IMR-90 (cell line): Measurements from ENCODE around the gene TMA7. TPM values are rescaled to one million over a fixed set of nuclear protein-coding genes. Genes with fewer than 3 reads are reported as not detected.

ENCODE experiments used
- ATAC-seq: fragments of 200-7000 bp; cut with Tn5 transposase; 2 replicates; pipeline ENCODE4 v1.9.1; 2020; ENCODE audit warnings: low read depth, mild to moderate bottlenecking, moderate library complexity
- BruUV-seq: library from RNA; stranded (reverse); fragments of 400-500 nt; replicated peaks from 2 replicates; lab custom pipeline; 2021; lab: Mats Ljungman, UMichigan
- CTCF ChIA-PET: fragments of 300-600 bp; formaldehyde crosslinking; extraction: SDS; loops from one replicate; lab custom pipeline; 2021; ENCODE audit warnings: antibody characterized with exemption; lab: Yijun Ruan, JAX
- POLR2A ChIA-PET: fragments of 300-600 bp; sonication (Branson Sonifier 250); formaldehyde crosslinking; loops from one replicate; lab custom pipeline; 2022; ENCODE audit warnings: antibody characterized with exemption; ENCODE audit not compliant: unreplicated experiment; lab: Charles Lee
- DNase-seq: peaks from one replicate; pipeline ENCODE4 v3.0.0; 2013
- H2AFZ ChIP-seq: replicated peaks from 2 replicates; pipeline ENCODE3; 2013; ENCODE audit warnings: low read length, mild to moderate bottlenecking; ENCODE audit not compliant: poor library complexity
- H2AK5ac ChIP-seq: 2 replicates; pipeline ENCODE4 v1.6.1; 2013; ENCODE audit warnings: low read depth, low read length, inconsistent platforms
- H2AK9ac ChIP-seq: replicated peaks from 2 replicates; pipeline ENCODE3; 2013; ENCODE audit warnings: mild to moderate bottlenecking, low read depth, low read length, moderate library complexity; ENCODE audit not compliant: poor library complexity
- H2BK120ac ChIP-seq: 2 replicates; pipeline ENCODE4 v1.6.1; 2013; ENCODE audit warnings: low read depth, low read length, inconsistent platforms
- H2BK15ac ChIP-seq: 3 replicates; pipeline ENCODE4 v1.6.1; 2013; ENCODE audit warnings: low read depth, low read length, inconsistent platforms
- H2BK20ac ChIP-seq: 2 replicates; pipeline ENCODE4 v1.6.1; 2013; ENCODE audit warnings: low read depth, mild to moderate bottlenecking, inconsistent platforms, low read length, moderate library complexity
- H2BK5ac ChIP-seq: 2 replicates; pipeline ENCODE4 v1.6.1; 2013; ENCODE audit warnings: mild to moderate bottlenecking, low read depth, low read length, inconsistent platforms; ENCODE audit not compliant: poor library complexity, severe bottlenecking
- H3K14ac ChIP-seq: replicated peaks from 2 replicates; pipeline ENCODE4 v1.6.1; 2013; ENCODE audit warnings: low read depth, low read length, inconsistent platforms
- H3K18ac ChIP-seq: 2 replicates; pipeline ENCODE4 v1.6.1; 2013; ENCODE audit warnings: low read depth, low read length, control low read depth
- H3K23ac ChIP-seq: 2 replicates; pipeline ENCODE4 v1.6.1; 2013; ENCODE audit warnings: low read depth, low read length, inconsistent platforms
- H3K27ac ChIP-seq: 2 replicates; pipeline ENCODE4 v1.5.1; 2013; ENCODE audit warnings: mild to moderate bottlenecking, control low read depth, low read length; ENCODE audit not compliant: insufficient read depth
- H3K27me3 ChIP-seq: 2 replicates; pipeline ENCODE4 v1.6.1; 2013; ENCODE audit warnings: low read length; ENCODE audit not compliant: control insufficient read depth, insufficient read depth
- H3K36me3 ChIP-seq: 2 replicates; pipeline ENCODE4 v1.6.1; 2013; ENCODE audit warnings: low read length, mixed read lengths; ENCODE audit not compliant: control insufficient read depth, insufficient read depth
- H3K4ac ChIP-seq: 2 replicates; pipeline ENCODE4 v1.6.1; 2013; ENCODE audit warnings: low read depth, low read length, inconsistent platforms
- H3K4me1 ChIP-seq: 2 replicates; pipeline ENCODE4 v1.6.1; 2013; ENCODE audit warnings: low read length, mixed read lengths; ENCODE audit not compliant: control insufficient read depth, insufficient read depth
- H3K4me2 ChIP-seq: 2 replicates; pipeline ENCODE4 v1.6.1; 2013; ENCODE audit warnings: low read depth, mild to moderate bottlenecking, control low read depth, low read length, moderate library complexity
- H3K4me3 ChIP-seq: 2 replicates; pipeline ENCODE4 v1.5.1; 2013; ENCODE audit warnings: low read depth, mild to moderate bottlenecking, control low read depth, low read length, moderate library complexity; ENCODE audit not compliant: insufficient read depth
- H3K56ac ChIP-seq: 2 replicates; pipeline ENCODE4 v1.6.1; 2013; ENCODE audit warnings: low read length, inconsistent platforms; ENCODE audit not compliant: insufficient read depth; ENCODE audit errors: extremely low read depth
- H3K79me1 ChIP-seq, 2 experiments: 2 replicates each; pipeline ENCODE4 v1.6.1; 2013; ENCODE audit warnings: low read length in 2 of 2, inconsistent platforms in 1 of 2, low read depth in 1 of 2
- H3K9ac ChIP-seq: 2 replicates; pipeline ENCODE4 v1.6.1; 2013; ENCODE audit warnings: low read depth, low read length, control low read depth
- H3K9me1 ChIP-seq: 2 replicates; pipeline ENCODE4 v1.6.1; 2013; ENCODE audit warnings: low read length, inconsistent platforms; ENCODE audit not compliant: insufficient read depth
- H3K9me3 ChIP-seq: 2 replicates; pipeline ENCODE4 v1.6.1; 2013; ENCODE audit warnings: low read length; ENCODE audit not compliant: control insufficient read depth, insufficient read depth
- H4K20me1 ChIP-seq: 2 replicates; pipeline ENCODE4 v1.6.1; 2013; ENCODE audit warnings: low read length, inconsistent platforms; ENCODE audit not compliant: insufficient read depth
- H4K5ac ChIP-seq: 2 replicates; pipeline ENCODE4 v1.6.1; 2013; ENCODE audit warnings: mild to moderate bottlenecking, low read depth, low read length, control low read depth
- H4K8ac ChIP-seq, 2 experiments: 2 replicates each; pipeline ENCODE4 v1.6.1; 2013; ENCODE audit warnings: low read depth in 2 of 2, low read length in 2 of 2, control low read depth in 1 of 2, inconsistent platforms in 1 of 2
- H4K91ac ChIP-seq: 2 replicates; pipeline ENCODE4 v1.6.1; 2013; ENCODE audit warnings: low read depth, low read length, inconsistent platforms; ENCODE audit not compliant: insufficient read depth
- BHLHE40 ChIP-seq: fragments of 150-350 bp; IDR thresholded peaks from 2 replicates; pipeline ENCODE4 v1.6.1; 2016; ENCODE audit warnings: mild to moderate bottlenecking, low read depth, low read length
- CTCF ChIP-seq: conservative IDR thresholded peaks from 2 replicates; pipeline ENCODE4 v1.5.1; 2012; ENCODE audit warnings: mild to moderate bottlenecking, low read depth, low read length, improper control_type of control experiment
- FOS ChIP-seq: fragments of 150-350 bp; IDR thresholded peaks from 2 replicates; pipeline ENCODE4 v1.6.1; 2016; ENCODE audit warnings: low read depth, low read length
- POLR2A ChIP-seq: IDR thresholded peaks from 2 replicates; pipeline ENCODE4 v1.6.1; 2012; ENCODE audit warnings: mild to moderate bottlenecking, low read depth, low read length
- USF2 ChIP-seq: fragments of 150-350 bp; IDR thresholded peaks from 2 replicates; pipeline ENCODE4 v1.6.1; 2017; ENCODE audit warnings: mild to moderate bottlenecking, antibody characterized with exemption, low read length, low read depth
- WGBS, 2 experiments: methylation state at CpG; one replicate each; pipeline versions ENCODE4 v1.1.5 to v1.1.7; 2013; ENCODE audit warnings: missing lambda C conversion rate in 2 of 2; ENCODE audit not compliant: insufficient read length in 1 of 2; ENCODE audit errors: extremely low coverage in 2 of 2; 5-methylcytosine and 5-hydroxymethylcytosine counted together
- dilution Hi-C: fragments of 300-500 bp; cut with HindIII; formaldehyde crosslinking; loops from one replicate; pipeline ENCODE4 v1.14.3; 2018; ENCODE audit warnings: low sequenced_read_pairs; ENCODE audit not compliant: unreplicated experiment
- in situ Hi-C: fragments of 300-500 bp; cut with MboI; formaldehyde crosslinking; loops from 3 replicates; pipeline ENCODE4 v1.14.3; 2019; ENCODE audit warnings: low sequenced_read_pairs, inconsistent platforms, mixed read lengths
- intact Hi-C: fragments of 100-400 bp; cut with micrococcal nuclease; formaldehyde crosslinking; loops from 2 replicates; pipeline ENCODE4 v1.10.0; 2022
- polyA plus RNA-seq, 3 experiments: library from polyadenylated mRNA; depleted of rRNA; stranded (reverse); fragments of >200 nt; gene quantifications; 2 replicates each; pipeline ENCODE4 v1.2.3, GENCODE V29; 2012; ENCODE audit warnings: low replicate concordance in 1 of 3
- total RNA-seq: library from RNA; depleted of rRNA; stranded (reverse); fragments of >200 nt; gene quantifications from 2 replicates; pipeline ENCODE4 v1.2.3, GENCODE V29; 2012
- TF ChIP-seq, protein P1 (sequence below): fragments of 150-350 bp; IDR thresholded peaks from 2 replicates; pipeline ENCODE4 v1.6.1; 2016; ENCODE audit warnings: low read depth, mild to moderate bottlenecking, low read length, moderate library complexity, borderline replicate concordance

TMA7 gene
- total and polyA plus RNA-seq, 2 of the 4 experiments (the other 2 are of a cell fraction): 81.9 to 240 TPM

GRCh38 chr3:48463703-48464102 lies 23.6 kb downstream of the TMA7 start:
- POLR2A ChIA-PET: no interaction called here
- CTCF ChIA-PET: no interaction called here
- H3K27ac ChIP-seq: no peak overlapping the region
- H3K56ac ChIP-seq: no peak overlapping the region
- H3K14ac ChIP-seq: no peak overlapping the region
- no peak overlapping the region for H3K4ac ChIP-seq
- H3K36me3 ChIP-seq: peaks cover 41% of the 10 kb centered on the region
- intact Hi-C loops (no loop called here), in situ Hi-C loops (loop anchor here (10.0 kb wide), 1 partner anchor 201 kb away; the partner anchor contains the start of gene CELSR3), dilution Hi-C loops (no loop called here)
- no TSS peak for BruUV-seq
- peaks cover 0 to 26% of the 10 kb centered on the region in 2 experiments for H3K79me1 ChIP-seq
- no peak overlapping the region for H2BK20ac ChIP-seq
- H3K4me3 ChIP-seq: no peak overlapping the region
- no peak overlapping the region for H3K9ac ChIP-seq
- H4K8ac ChIP-seq: no peak overlapping the region
- H3K18ac ChIP-seq: no peak overlapping the region
- H4K20me1 ChIP-seq: no peaks in the 10 kb centered on the region; the same call in 1 of the 2 replicates
- H3K4me2 ChIP-seq: no peak overlapping the region
- no peak overlapping the region for H2BK5ac ChIP-seq
- H4K91ac ChIP-seq: no peak overlapping the region
- H2BK120ac ChIP-seq: no peak overlapping the region
- peaks cover 19% of the 10 kb centered on the region for H3K4me1 ChIP-seq
- WGBS, 2 experiments: 80% methylated on average over 2 of the region's 9 CpGs; no CpG with 5 or more reads in 1 of the 2 experiments
- H2AK5ac ChIP-seq: no peak overlapping the region
- ATAC-seq (no peak), DNase-seq (no peak)
- H3K9me1 ChIP-seq: peaks cover 4% of the 10 kb centered on the region; the same call in 1 of the 2 replicates
- H3K23ac ChIP-seq: no peak overlapping the region
- H2AK9ac ChIP-seq: no peak overlapping the region
- H4K5ac ChIP-seq: no peak overlapping the region
- no peak overlapping the region for H2BK15ac ChIP-seq
- no peaks in the 10 kb centered on the region for H3K9me3 ChIP-seq
- no peak overlapping the region for H2AFZ ChIP-seq
- H3K27me3 ChIP-seq: no peaks in the 10 kb centered on the region
- no peak for TF ChIP-seq BHLHE40
- no peak for TF ChIP-seq POLR2A
- TF ChIP-seq FOS: no peak
- TF ChIP-seq CTCF: no peak
- no peak for TF ChIP-seq USF2
- TF ChIP-seq, protein P1, sequence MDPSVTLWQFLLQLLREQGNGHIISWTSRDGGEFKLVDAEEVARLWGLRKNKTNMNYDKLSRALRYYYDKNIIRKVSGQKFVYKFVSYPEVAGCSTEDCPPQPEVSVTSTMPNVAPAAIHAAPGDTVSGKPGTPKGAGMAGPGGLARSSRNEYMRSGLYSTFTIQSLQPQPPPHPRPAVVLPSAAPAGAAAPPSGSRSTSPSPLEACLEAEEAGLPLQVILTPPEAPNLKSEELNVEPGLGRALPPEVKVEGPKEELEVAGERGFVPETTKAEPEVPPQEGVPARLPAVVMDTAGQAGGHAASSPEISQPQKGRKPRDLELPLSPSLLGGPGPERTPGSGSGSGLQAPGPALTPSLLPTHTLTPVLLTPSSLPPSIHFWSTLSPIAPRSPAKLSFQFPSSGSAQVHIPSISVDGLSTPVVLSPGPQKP: no peak
